Thyroid gland (tissue), 4 donors: ENCODE results near the gene SRPRB. TPM values are rescaled to one million over a fixed set of nuclear protein-coding genes. Genes with fewer than 3 reads are reported as not detected.

Source experiments
- DNase-seq, 2 donors: peaks; one replicate each; pipeline ENCODE4 v3.0.0-alpha.2; 2019
- H3K27ac ChIP-seq, 3 donors: fragments of 200-600 bp; sonication (generic); 1 replicate in 2 of 3; 2 replicates in 1 of 3; pipeline ENCODE4 v1.5.1; 2016 to 2019; ENCODE audit warnings: mild to moderate bottlenecking in 1 of 3, moderate library complexity in 1 of 3
- H3K27me3 ChIP-seq: fragments of 200-600 bp; sonication (generic); one replicate; pipeline ENCODE4 v1.5.1; 2019
- H3K36me3 ChIP-seq, 2 donors: fragments of 200-600 bp; sonication (generic); one replicate each; pipeline ENCODE4 v1.5.1; 2016 to 2019
- H3K4me1 ChIP-seq, 2 donors: fragments of 200-600 bp; sonication (generic); one replicate each; pipeline ENCODE4 v1.5.1; 2017 to 2019
- H3K4me3 ChIP-seq, 3 donors: fragments of 200-600 bp; sonication (generic); replicated peaks in 1 of 3; 1 replicate in 2 of 3; 2 replicates in 1 of 3; pipeline ENCODE4 v1.5.1; 2016; ENCODE audit warnings: mild to moderate bottlenecking in 1 of 3
- H3K9me3 ChIP-seq: fragments of 200-600 bp; sonication (generic); one replicate; pipeline ENCODE4 v1.5.1; 2017
- POLR2A ChIP-seq, 2 donors: fragments of 450-650 bp; IDR thresholded peaks; one replicate each; pipeline ENCODE4 v1.6.1; 2017; ENCODE audit warnings: antibody characterized with exemption in 2 of 2, mild to moderate bottlenecking in 2 of 2, moderate library complexity in 1 of 2
- WGBS, 2 donors: methylation state at CpG; one replicate each; pipeline ENCODE4 v1.1.5; 2017; 5-methylcytosine and 5-hydroxymethylcytosine counted together
- intact Hi-C: fragments of 100-400 bp; cut with DNase I; formaldehyde crosslinking; loops from one replicate; pipeline ENCODE4 v1.15.1; 2023
- total RNA-seq, 4 donors: library from RNA; depleted of rRNA; stranded (reverse); fragments of >200 nt; gene quantifications; one replicate each; pipeline ENCODE4 v1.2.3, GENCODE V29; 2016
- TF ChIP-seq, protein P1 (sequence below), 6 experiments: fragments of 200-600 bp in 3 of 6; fragments of 450-650 bp in 3 of 6; sonication (generic) in 3 of 6; IDR thresholded peaks; one replicate each; pipeline ENCODE4 v1.5.1; 2016 to 2019; ENCODE audit warnings: antibody characterized with exemption in 6 of 6, mild to moderate bottlenecking in 2 of 6, inconsistent platforms in 1 of 6, moderate library complexity in 1 of 6

Gene SRPRB
- total RNA-seq, 4 donors from 2014 or later: 26.9 to 55.9 (median 45.2) TPM

DNA sequence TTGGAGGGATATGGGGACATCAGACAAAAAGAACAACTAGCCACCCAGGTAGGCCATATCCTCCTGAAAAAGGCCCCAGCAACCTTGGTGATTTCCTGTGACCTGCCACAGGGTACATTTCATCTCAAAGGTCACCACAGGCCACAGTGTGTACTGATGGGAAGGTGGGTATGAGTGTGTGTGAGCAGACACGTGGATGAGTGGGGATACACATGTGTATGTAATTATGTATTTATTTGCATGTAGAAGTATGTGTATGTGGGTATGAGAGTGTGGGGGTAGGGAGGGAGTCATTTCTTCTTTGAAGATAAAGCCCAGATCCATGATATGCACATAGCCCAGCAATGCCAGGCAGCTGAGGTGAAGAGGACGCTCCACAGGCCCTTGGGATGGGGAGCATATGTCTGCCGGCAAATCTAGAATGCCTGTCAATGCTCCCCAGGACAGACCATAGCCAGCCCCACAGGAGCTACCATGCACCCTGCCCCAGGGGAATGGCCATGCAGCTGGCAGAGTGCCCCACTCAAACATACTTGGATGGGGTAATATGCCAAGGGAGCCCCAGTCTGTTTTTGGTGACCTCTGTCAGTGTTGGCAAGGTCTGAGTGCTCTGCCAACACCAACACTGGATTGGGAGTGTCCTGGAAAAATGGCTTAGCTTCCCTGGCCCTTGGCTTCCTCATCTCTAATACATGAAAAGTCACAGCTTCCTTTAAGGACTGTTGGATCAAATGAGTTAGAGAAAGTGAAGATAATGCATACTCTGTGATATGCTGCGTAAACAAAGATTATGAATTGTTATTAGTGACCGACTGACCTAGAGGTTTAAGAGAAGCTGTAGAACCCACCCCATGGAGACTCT lies 47.7 kb downstream of the SRPRB start:
- DNase-seq: no peak
- Histone ChIP-seq H3K27ac (no peak overlapping the region), H3K27me3 (no peaks in the 10 kb centered on the region), H3K9me3 (no peaks in the 10 kb centered on the region), H3K4me1 (no peaks in the 10 kb centered on the region), H3K36me3 (no peaks in the 10 kb centered on the region), H3K4me3 (no peak overlapping the region)
- TF ChIP-seq POLR2A (IDR thresholded peaks at IDR 0.05): no peak
- TF ChIP-seq, protein P1, sequence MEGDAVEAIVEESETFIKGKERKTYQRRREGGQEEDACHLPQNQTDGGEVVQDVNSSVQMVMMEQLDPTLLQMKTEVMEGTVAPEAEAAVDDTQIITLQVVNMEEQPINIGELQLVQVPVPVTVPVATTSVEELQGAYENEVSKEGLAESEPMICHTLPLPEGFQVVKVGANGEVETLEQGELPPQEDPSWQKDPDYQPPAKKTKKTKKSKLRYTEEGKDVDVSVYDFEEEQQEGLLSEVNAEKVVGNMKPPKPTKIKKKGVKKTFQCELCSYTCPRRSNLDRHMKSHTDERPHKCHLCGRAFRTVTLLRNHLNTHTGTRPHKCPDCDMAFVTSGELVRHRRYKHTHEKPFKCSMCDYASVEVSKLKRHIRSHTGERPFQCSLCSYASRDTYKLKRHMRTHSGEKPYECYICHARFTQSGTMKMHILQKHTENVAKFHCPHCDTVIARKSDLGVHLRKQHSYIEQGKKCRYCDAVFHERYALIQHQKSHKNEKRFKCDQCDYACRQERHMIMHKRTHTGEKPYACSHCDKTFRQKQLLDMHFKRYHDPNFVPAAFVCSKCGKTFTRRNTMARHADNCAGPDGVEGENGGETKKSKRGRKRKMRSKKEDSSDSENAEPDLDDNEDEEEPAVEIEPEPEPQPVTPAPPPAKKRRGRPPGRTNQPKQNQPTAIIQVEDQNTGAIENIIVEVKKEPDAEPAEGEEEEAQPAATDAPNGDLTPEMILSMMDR (IDR thresholded peaks at IDR 0.05): no peak
- intact Hi-C loops: no loop called here
- 92% methylated on average over 5 of the region's 5 CpGs for WGBS, 2 donors

- Histone ChIP-seq H3K9me3 (no peaks in the 10 kb centered on the region), H3K4me1 (no peaks in the 10 kb centered on the region), H3K27me3 (no peaks in the 10 kb centered on the region), H3K4me3 (no peak overlapping the region), H3K27ac (no peak overlapping the region), H3K36me3 (no peaks in the 10 kb centered on the region)
- DNase-seq: no peak
- 83 to 88% methylated on average over 2 of the region's 2 CpGs for WGBS, 2 donors
- intact Hi-C loops: no loop called here
- TF ChIP-seq POLR2A (IDR thresholded peaks at IDR 0.05): no peak
These were observed 48.3 kb downstream of the SRPRB start for GRCh38 chr3:133853925-133854227.

DNA sequence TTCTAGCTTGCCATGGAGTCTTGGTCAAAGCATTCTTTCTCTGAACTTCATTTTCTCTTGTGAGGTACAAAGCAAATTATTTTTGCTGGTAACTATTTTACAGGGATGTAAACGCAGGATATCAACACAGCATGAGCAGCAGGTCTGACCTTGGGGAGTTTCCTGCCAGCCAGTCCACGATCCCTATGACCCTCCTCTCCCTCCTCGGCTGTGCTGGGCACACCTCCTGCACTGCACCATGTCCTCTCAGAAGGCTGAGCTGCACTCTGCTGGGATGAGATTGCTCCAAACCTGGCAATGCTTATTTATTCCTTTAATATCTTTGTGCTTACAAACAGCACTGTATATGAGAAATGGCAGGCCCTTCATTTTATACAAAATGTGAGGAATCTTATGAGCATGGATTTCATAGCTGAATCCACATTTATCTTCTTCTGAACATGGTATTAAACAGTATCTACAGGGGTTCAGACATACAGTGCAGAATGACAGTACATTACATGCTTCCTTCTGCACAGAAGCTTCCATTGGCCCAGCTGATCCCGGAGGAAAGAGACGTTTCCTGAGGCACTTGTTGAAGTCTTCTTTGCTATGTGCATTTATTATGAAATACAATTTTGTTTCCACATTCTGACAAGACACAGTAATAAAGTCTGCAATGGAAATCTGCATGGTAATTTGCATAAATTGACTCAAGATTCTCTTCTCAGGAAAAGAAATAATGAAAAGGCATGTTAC lies 48.8 kb downstream of the SRPRB start:
- Histone ChIP-seq H3K27me3 (no peaks in the 10 kb centered on the region), H3K4me1 (no peaks in the 10 kb centered on the region), H3K27ac (no peak overlapping the region), H3K4me3 (no peak overlapping the region), H3K36me3 (no peaks in the 10 kb centered on the region), H3K9me3 (no peaks in the 10 kb centered on the region)
- TF ChIP-seq, protein P1 (IDR thresholded peaks at IDR 0.05): no peak
- TF ChIP-seq POLR2A (IDR thresholded peaks at IDR 0.05): no peak
- 75 to 79% methylated on average over 5 of the region's 5 CpGs for WGBS, 2 donors
- intact Hi-C loops: no loop called here
- DNase-seq: no peak

DNA sequence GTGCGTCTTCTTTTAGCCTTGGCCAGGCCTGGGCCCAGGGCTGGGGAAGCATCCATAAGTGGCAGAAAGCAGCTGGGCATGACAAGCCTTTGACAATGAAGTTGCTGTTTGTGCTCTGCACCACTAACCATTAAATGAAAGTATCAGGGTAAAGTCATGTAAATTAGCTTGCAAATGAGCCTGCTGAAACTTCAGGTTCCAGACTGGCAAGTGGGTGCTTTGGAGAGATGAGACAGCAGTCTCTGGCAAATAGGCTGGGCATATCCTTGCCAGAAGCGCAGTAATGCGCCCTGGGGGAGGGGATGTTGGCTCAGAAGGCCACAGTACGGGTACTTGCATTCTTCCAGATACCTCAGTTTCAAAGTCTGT lies 49.4 kb downstream of the SRPRB start:
- no peak overlapping the region for H3K27ac ChIP-seq
- intact Hi-C loops: no loop called here
- H3K27me3 ChIP-seq: no peaks in the 10 kb centered on the region
- H3K9me3 ChIP-seq: no peaks in the 10 kb centered on the region
- DNase-seq: no peak
- H3K4me1 ChIP-seq: no peaks in the 10 kb centered on the region
- H3K4me3 ChIP-seq: no peak overlapping the region
- no peaks in the 10 kb centered on the region for H3K36me3 ChIP-seq
- TF ChIP-seq, protein P1 (IDR thresholded peaks at IDR 0.05): no peak
- TF ChIP-seq POLR2A (IDR thresholded peaks at IDR 0.05): no peak
- 90 to 94% methylated on average over 4 of the region's 4 CpGs for WGBS, 2 donors

DNA sequence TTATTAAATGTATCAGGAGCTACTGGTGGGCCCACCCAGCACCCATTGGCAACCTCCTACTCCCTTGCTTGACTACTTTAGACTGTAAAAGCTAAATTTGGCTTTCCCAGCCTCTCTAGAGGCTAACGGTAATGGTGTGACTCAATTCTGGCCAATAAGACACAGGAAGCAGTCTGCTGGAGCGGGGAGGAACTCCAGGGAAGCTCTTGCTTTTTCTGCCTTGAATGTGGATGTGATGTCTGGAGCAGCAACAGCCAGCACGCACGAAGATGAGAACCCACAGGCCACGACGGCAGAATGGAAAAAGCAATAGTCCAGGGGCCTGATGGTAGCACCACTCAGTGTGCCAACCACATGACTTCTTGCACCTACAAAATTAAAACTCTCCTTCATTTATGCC lies 50.2 kb downstream of the SRPRB start:
- DNase-seq: no peak
- Histone ChIP-seq H3K9me3 (no peaks in the 10 kb centered on the region), H3K27ac (no peak overlapping the region), H3K27me3 (no peaks in the 10 kb centered on the region), H3K4me3 (no peak overlapping the region), H3K36me3 (no peaks in the 10 kb centered on the region), H3K4me1 (no peaks in the 10 kb centered on the region)
- intact Hi-C loops: no loop called here
- WGBS, 2 donors: 78 to 94% methylated on average over 6 of the region's 6 CpGs
- TF ChIP-seq POLR2A (IDR thresholded peaks at IDR 0.05): no peak
- TF ChIP-seq, protein P1 (IDR thresholded peaks at IDR 0.05): no peak
